Kidney epithelial cell (primary cell): ENCODE measurements around the gene ARMC2. TPM values are rescaled to one million over a fixed set of nuclear protein-coding genes. Genes with fewer than 3 reads are reported as not detected.
"Not testable (repeated sequence)": the region's sequence is repeated elsewhere in the genome, so short reads cannot be mapped to it uniquely, and the experiment has no call there.

ENCODE experiments used
- DNase-seq: peaks from one replicate; pipeline ENCODE4 v3.0.0-alpha.2; 2010; ENCODE audit warnings: low read depth
- H3K27me3 ChIP-seq: 2 replicates; pipeline ENCODE4 v1.6.0; 2011; ENCODE audit warnings: low read length; ENCODE audit not compliant: control insufficient read depth, insufficient read depth
- H3K36me3 ChIP-seq: 2 replicates; pipeline ENCODE4 v1.5.1; 2011; ENCODE audit warnings: low read length; ENCODE audit not compliant: control insufficient read depth, insufficient read depth
- H3K4me3 ChIP-seq: 2 replicates; pipeline ENCODE4 v1.5.1; 2011; ENCODE audit warnings: low read depth, mild to moderate bottlenecking, control low read depth, low read length
- total RNA-seq: library from RNA; depleted of rRNA; stranded (reverse); fragments of >200 nt; gene quantifications from 2 replicates; pipeline ENCODE4 v1.2.3, GENCODE V29; 2015
- TF ChIP-seq, protein P1 (sequence below): IDR thresholded peaks from 2 replicates; pipeline ENCODE4 v1.5.1; 2011; ENCODE audit warnings: mild to moderate bottlenecking, moderate library complexity, low read length, control low read depth, inconsistent platforms; ENCODE audit not compliant: insufficient read depth, poor library complexity, severe bottlenecking

ARMC2 gene
- total RNA-seq, 1 donor from 2014 or later: 1.1 TPM

DNA sequence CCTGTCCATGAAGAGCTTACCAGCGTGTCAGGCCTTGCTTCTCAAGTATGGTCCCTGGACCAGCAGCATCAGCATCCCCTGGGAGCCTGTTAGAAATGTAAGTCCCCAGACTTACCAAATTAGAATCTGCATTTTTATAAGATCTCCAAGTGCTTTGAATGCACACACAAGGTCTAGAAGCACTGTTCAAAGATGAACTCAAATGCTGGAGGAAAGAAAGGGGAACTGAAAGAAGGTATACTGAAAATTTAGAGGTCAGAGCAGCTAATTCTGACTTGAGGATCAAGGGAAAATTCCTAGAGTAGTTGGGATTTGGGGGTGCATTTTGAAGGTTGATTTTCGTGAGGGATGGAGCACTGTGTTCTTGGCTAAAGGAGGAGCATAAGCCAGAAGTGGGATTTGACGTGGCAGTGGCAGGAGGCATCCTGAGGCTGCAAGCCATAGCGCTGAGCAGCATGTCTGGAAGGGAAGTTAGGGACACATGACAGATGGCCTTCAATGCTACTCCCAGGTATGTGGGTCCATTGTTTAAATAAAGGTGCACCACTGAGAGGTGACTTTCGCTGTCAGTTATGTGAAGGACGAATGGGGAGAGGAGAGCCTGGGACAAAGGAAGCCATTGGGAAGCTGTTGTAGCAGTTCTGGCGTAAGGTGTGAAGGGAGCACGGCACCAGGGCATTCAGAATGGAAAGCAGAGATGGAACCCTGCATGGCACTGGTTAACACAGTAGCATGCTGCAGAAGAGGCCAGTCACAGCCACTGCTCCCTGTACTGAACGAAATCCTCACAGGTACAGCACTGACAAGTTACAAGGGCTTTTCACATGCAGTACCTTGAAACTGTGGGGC lies 36.2 kb downstream of the ARMC2 start:
- TF ChIP-seq, protein P1, sequence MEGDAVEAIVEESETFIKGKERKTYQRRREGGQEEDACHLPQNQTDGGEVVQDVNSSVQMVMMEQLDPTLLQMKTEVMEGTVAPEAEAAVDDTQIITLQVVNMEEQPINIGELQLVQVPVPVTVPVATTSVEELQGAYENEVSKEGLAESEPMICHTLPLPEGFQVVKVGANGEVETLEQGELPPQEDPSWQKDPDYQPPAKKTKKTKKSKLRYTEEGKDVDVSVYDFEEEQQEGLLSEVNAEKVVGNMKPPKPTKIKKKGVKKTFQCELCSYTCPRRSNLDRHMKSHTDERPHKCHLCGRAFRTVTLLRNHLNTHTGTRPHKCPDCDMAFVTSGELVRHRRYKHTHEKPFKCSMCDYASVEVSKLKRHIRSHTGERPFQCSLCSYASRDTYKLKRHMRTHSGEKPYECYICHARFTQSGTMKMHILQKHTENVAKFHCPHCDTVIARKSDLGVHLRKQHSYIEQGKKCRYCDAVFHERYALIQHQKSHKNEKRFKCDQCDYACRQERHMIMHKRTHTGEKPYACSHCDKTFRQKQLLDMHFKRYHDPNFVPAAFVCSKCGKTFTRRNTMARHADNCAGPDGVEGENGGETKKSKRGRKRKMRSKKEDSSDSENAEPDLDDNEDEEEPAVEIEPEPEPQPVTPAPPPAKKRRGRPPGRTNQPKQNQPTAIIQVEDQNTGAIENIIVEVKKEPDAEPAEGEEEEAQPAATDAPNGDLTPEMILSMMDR: no peak
- Histone ChIP-seq H3K36me3 (no peaks in the 10 kb centered on the region), H3K4me3 (no peak overlapping the region)

DNA sequence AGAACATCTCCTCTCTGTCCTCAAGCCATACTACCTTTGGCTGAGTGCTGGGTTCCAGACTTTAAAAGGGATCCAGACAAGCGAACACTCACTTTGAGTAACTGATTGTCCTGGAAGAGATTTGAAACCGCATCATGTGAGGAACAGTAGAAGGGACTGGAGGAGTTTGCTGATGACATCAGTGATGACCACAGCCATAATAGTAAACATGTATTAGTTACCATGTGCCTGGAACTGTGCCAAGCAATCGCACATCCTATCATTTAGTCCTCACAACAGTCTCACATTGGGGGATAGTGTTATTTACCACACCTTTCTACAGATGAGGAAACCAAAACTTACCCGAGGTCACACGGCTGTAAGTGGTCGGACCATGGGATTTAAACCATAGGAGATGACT lies 39.8 kb downstream of the ARMC2 start:
- TF ChIP-seq, protein P1: no peak

More for the DNA sequence above, 36.2 kb downstream of the ARMC2 start:
- H3K27me3 ChIP-seq: no peaks in the 10 kb centered on the region
- no peak for DNase-seq

DNA sequence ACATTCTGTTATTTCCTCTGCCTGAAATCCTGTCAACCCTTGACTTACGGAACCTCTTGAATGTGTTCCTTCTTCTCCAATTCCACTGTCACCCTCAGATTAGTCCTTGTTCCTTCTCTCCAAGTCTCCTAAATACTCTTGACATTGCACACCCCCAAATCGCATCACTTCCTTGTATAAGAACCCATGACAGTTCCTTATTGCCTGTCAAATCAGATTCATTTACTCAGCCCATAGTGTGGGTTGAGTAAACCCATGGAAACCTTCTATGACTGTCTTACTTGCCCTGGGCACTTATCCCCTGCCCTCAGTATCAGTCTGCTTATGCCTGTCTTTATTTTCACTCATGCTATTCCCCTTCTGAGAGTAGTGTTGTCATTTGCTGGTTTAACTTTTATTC lies 40.5 kb downstream of the ARMC2 start:
- TF ChIP-seq, protein P1: no peak
- no peaks in the 10 kb centered on the region for H3K27me3 ChIP-seq

More for the DNA sequence above, 39.8 kb downstream of the ARMC2 start:
- Histone ChIP-seq H3K4me3 (no peak overlapping the region), H3K36me3 (no peaks in the 10 kb centered on the region), H3K27me3 (no peaks in the 10 kb centered on the region)
- DNase-seq: no peak

DNA sequence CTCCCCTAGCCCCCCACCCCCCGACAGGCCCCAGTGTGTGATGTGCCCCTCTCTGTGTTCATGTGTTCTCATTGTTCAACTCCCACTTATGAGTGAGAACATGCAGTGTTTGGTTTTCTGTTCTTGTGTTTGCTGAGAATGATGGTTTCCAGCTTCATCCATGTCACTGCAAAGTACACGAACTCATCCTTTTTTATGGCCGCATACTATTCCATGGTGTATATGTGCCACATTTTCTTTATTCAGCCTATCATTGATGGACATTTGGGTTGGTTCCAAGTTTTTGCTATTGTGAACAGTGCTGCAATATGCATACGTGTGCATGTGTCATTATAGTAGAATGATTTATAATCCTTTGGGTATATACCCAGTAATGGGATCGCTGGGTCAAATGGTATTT lies 42.7 kb downstream of the ARMC2 start:
- not testable (repeated sequence) for H3K27me3 ChIP-seq, H3K36me3 ChIP-seq, DNase-seq, H3K4me3 ChIP-seq

More for the DNA sequence above, 40.5 kb downstream of the ARMC2 start:
- no peaks in the 10 kb centered on the region for H3K36me3 ChIP-seq
- DNase-seq: no peak
- H3K4me3 ChIP-seq: no peak overlapping the region

DNA sequence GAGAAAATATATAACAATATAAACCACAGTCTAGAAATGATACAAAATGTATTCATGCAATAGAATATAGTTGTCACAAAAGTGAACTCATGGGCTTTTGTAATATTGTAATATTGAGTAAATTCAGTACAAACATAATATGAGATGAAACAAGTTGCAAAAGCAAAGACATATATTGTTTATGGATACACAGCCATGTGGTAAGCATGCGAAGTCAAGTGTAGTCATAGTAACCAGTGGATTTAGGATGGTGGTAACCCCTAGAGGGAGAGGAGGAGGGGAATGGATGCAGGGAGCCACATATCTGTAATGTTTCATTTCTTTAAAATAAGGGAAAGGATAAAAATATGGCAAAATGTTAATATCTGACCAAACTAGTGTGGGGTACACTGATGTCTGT lies 47.3 kb downstream of the ARMC2 start:
- H3K27me3 ChIP-seq: no peaks in the 10 kb centered on the region
- DNase-seq: no peak
- H3K36me3 ChIP-seq: no peaks in the 10 kb centered on the region
- TF ChIP-seq, protein P1: no peak
- no peak overlapping the region for H3K4me3 ChIP-seq

DNA sequence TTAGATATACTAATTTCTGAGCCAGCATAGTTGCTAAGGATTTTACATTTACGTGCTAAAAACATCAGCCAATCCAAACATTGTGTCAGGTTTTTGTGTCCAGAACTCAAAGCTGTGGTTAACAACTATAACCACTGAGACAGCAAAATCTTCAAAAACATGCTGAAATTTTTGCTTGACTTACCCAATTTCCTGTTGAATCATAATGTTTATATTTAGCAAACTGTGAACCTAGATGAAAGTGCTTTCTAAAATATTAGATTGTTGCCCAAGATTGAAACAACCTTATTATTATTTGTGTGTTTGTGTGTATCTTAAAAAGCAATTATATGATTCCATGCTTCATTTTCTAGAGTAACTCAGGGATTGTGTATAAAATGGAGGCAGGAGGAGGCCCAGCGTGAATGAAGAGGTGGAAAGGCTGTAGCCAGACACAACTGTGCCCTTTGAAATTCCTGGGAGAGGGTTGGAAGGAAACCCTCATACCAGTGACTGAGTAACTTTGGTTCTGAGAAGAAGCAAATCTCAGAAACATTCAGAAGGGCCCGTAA lies 48.0 kb downstream of the ARMC2 start:
- H3K36me3 ChIP-seq: no peaks in the 10 kb centered on the region
- TF ChIP-seq, protein P1: no peak
- DNase-seq: no peak
- H3K27me3 ChIP-seq: no peaks in the 10 kb centered on the region
- H3K4me3 ChIP-seq: no peak overlapping the region
